DOHH2 (cell line): ENCODE measurements around the gene POLR2J.
"Not testable (repeated sequence)": the region's sequence is repeated elsewhere in the genome, so short reads cannot be mapped to it uniquely, and the experiment has no call there.

Experiments
- H3F3A ChIP-seq: fragments of 200-600 bp; sonication (generic), shearing (Covaris generic); 2 replicates; pipeline ENCODE4 v1.6.0; 2016; ENCODE audit warnings: antibody characterized with exemption, mild to moderate bottlenecking; ENCODE audit not compliant: control insufficient read depth, insufficient read depth
- H3K27ac ChIP-seq: fragments of 200-600 bp; sonication (generic); 2 replicates; pipeline ENCODE4 v1.5.1; 2014; ENCODE audit warnings: low read depth, mild to moderate bottlenecking, low read length, moderate library complexity
- H3K27me3 ChIP-seq: fragments of 200-600 bp; sonication (generic); 2 replicates; pipeline ENCODE4 v1.6.1; 2014; ENCODE audit warnings: mild to moderate bottlenecking, low read length, mixed read lengths; ENCODE audit not compliant: control insufficient read depth
- H3K36me3 ChIP-seq: fragments of 200-600 bp; sonication (generic); 2 replicates; pipeline ENCODE4 v1.6.1; 2014; ENCODE audit warnings: mild to moderate bottlenecking, low read length, moderate library complexity, mixed read lengths; ENCODE audit not compliant: control insufficient read depth
- H3K4me1 ChIP-seq: fragments of 200-600 bp; sonication (generic); 2 replicates; pipeline ENCODE4 v1.6.1; 2014; ENCODE audit warnings: mild to moderate bottlenecking, low read length, mixed read lengths; ENCODE audit not compliant: control insufficient read depth
- H3K4me2 ChIP-seq: fragments of 200-600 bp; sonication (generic); 2 replicates; pipeline ENCODE4 v1.6.0; 2014; ENCODE audit warnings: mild to moderate bottlenecking, low read length, moderate library complexity
- H3K4me3 ChIP-seq: fragments of 200-600 bp; sonication (generic); 2 replicates; pipeline ENCODE4 v1.5.1; 2014; ENCODE audit warnings: mild to moderate bottlenecking, low read length, mixed read lengths
- H3K79me2 ChIP-seq: fragments of 200-600 bp; sonication (generic); 2 replicates; pipeline ENCODE4 v1.6.1; 2014; ENCODE audit warnings: mild to moderate bottlenecking, low read length, mixed read lengths; ENCODE audit not compliant: control insufficient read depth
- H3K9me2 ChIP-seq: fragments of 200-600 bp; sonication (generic); replicated peaks from 2 replicates; pipeline ENCODE4 v1.6.1; 2014; ENCODE audit warnings: mild to moderate bottlenecking, low read length, mixed read lengths; ENCODE audit not compliant: control insufficient read depth
- H3K9me3 ChIP-seq: fragments of 200-600 bp; sonication (generic); 2 replicates; pipeline ENCODE4 v1.6.1; 2014; ENCODE audit warnings: antibody characterized with exemption, low read length, mixed read lengths; ENCODE audit not compliant: control insufficient read depth, insufficient read depth
- H4K20me1 ChIP-seq: fragments of 200-600 bp; sonication (generic); 2 replicates; pipeline ENCODE4 v1.6.0; 2014; ENCODE audit warnings: low read depth, mild to moderate bottlenecking, antibody characterized with exemption, low read length, moderate library complexity; ENCODE audit not compliant: control insufficient read depth, insufficient read depth

Gene POLR2J

GRCh38 chr7:102515889-102516288, 37.2 kb upstream of the POLR2J start:
- H3K4me1 ChIP-seq, H3K79me2 ChIP-seq, H3K4me2 ChIP-seq, H3K27ac ChIP-seq, H3K4me3 ChIP-seq, H4K20me1 ChIP-seq, H3K9me3 ChIP-seq, H3K36me3 ChIP-seq, H3F3A ChIP-seq, H3K27me3 ChIP-seq, H3K9me2 ChIP-seq: not testable (repeated sequence)

- H3K4me3 ChIP-seq, H3K9me3 ChIP-seq, H3K27ac ChIP-seq, H3K4me1 ChIP-seq, H3K4me2 ChIP-seq, H3K36me3 ChIP-seq, H3K9me2 ChIP-seq, H3F3A ChIP-seq, H3K27me3 ChIP-seq, H3K79me2 ChIP-seq, H4K20me1 ChIP-seq: not testable (repeated sequence)
These were observed 36.4 kb upstream of the POLR2J start for GRCh38 chr7:102514881-102515721.

- H3K79me2 ChIP-seq, H3K27me3 ChIP-seq, H3F3A ChIP-seq, H3K36me3 ChIP-seq, H3K4me1 ChIP-seq, H3K27ac ChIP-seq, H4K20me1 ChIP-seq, H3K9me3 ChIP-seq, H3K9me2 ChIP-seq: not testable (repeated sequence)
- H3K4me3 ChIP-seq, result peak overlapping the region; percentile 47; the same call in 1 of the 2 replicates
- peak overlapping the region; percentile 39; the same call in 1 of the 2 replicates for H3K4me2 ChIP-seq
These were observed 34.0 kb upstream of the POLR2J start for GRCh38 chr7:102512642-102513221.

GRCh38 chr7:102511860-102512522, 33.3 kb upstream of the POLR2J start:
- H4K20me1 ChIP-seq, H3K9me2 ChIP-seq, H3K27ac ChIP-seq, H3K27me3 ChIP-seq, H3F3A ChIP-seq, H3K36me3 ChIP-seq, H3K79me2 ChIP-seq, H3K4me1 ChIP-seq, H3K9me3 ChIP-seq: not testable (repeated sequence)
- H3K4me2 ChIP-seq, result peak overlapping the region; percentile 39; the same call in 1 of the 2 replicates
- peak overlapping the region; percentile 47; the same call in 1 of the 2 replicates for H3K4me3 ChIP-seq

GRCh38 chr7:102510575-102510974, 31.9 kb upstream of the POLR2J start:
- H3K4me1 ChIP-seq, H3F3A ChIP-seq: not testable (repeated sequence)

GRCh38 chr7:102507410-102508088, 28.8 kb upstream of the POLR2J start:
- not testable (repeated sequence) for H4K20me1 ChIP-seq, H3K27ac ChIP-seq, H3F3A ChIP-seq, H3K9me3 ChIP-seq, H3K27me3 ChIP-seq, H3K4me1 ChIP-seq, H3K4me2 ChIP-seq, H3K79me2 ChIP-seq, H3K4me3 ChIP-seq, H3K36me3 ChIP-seq, H3K9me2 ChIP-seq

More at GRCh38 chr7:102510575-102510974, 31.9 kb upstream of the POLR2J start:
- H3K9me3 ChIP-seq, H3K27me3 ChIP-seq, H3K36me3 ChIP-seq, H3K27ac ChIP-seq, H3K4me3 ChIP-seq, H3K9me2 ChIP-seq, H4K20me1 ChIP-seq, H3K79me2 ChIP-seq, H3K4me2 ChIP-seq: not testable (repeated sequence)

- H3K27ac ChIP-seq, H3K27me3 ChIP-seq, H3K9me3 ChIP-seq, H3K36me3 ChIP-seq, H3K4me1 ChIP-seq, H3K9me2 ChIP-seq, H4K20me1 ChIP-seq, H3K4me2 ChIP-seq, H3K4me3 ChIP-seq, H3F3A ChIP-seq, H3K79me2 ChIP-seq: not testable (repeated sequence)
These were observed 26.8 kb upstream of the POLR2J start for GRCh38 chr7:102505298-102506185.
